ENCODE data around the gene SPPL2B. TPM values are rescaled to one million over a fixed set of nuclear protein-coding genes. Genes with fewer than 3 reads are reported as not detected.

The SPPL2B gene
- total RNA-seq, 1 donor from 2014 or later, result 88.7 TPM

GRCh38 chr19:2321565-2322283 is 6.8 kb upstream of the SPPL2B start:
- intact Hi-C loops (cut with micrococcal nuclease), result no loop called here

GRCh38 chr19:2323707-2324106 is 4.8 kb upstream of the SPPL2B start:
- intact Hi-C loops (cut with micrococcal nuclease), result no loop called here

- intact Hi-C loops (cut with micrococcal nuclease), result no loop called here
These were observed 4.1 kb upstream of the SPPL2B start for GRCh38 chr19:2324220-2324948.

- intact Hi-C loops (cut with micrococcal nuclease), result loop anchor here (5.0 kb wide), 1 partner anchor 53 kb away; no protein-coding TSS in a partner anchor
These were observed 3.0 kb upstream of the SPPL2B start for GRCh38 chr19:2325281-2326046.

GRCh38 chr19:2326699-2327360 is 1.7 kb upstream of the SPPL2B start:
- intact Hi-C loops (cut with micrococcal nuclease), result loop anchor here (1.0 to 5.0 kb wide), 5 partner anchors 38 to 100 kb away; partner anchors contain the start of genes PLEKHJ1, SF3A2 and TIMM13

DNA sequence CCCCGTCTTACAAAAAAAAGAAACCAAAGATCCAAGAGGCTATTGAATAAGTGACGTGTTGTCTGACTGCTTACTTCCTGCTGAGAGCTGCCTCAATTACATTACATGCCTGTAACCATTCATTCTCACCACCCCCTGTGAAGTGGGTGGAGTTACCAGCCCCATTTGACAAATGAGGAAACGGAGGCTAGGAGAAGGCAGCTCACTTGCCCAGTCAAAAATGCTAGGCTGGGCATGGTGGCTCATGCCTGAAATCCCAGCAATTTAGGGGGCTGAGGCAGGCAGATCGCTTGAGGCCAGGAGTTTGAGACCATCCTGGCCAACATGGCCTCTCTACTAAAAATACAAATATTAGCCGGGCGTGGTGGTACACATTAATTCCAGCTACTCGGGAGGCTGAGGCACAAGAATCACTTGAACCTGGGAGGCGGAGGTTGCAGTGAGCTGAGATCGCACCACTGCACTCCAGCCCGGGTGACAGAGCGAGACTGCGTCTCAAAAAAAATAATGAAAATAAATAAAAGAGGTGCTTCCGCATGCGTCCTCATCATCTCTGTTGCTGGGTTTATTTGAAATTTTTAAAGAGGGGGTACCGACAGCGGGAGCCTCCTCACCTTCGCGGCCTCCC is 597 bp upstream of the SPPL2B start:
- intact Hi-C loops (cut with micrococcal nuclease), result loop anchor here (1.0 to 5.0 kb wide), 6 partner anchors 39 to 177 kb away; partner anchors contain the start of genes AP3D1, PLEKHJ1, SF3A2 and TIMM13

DNA sequence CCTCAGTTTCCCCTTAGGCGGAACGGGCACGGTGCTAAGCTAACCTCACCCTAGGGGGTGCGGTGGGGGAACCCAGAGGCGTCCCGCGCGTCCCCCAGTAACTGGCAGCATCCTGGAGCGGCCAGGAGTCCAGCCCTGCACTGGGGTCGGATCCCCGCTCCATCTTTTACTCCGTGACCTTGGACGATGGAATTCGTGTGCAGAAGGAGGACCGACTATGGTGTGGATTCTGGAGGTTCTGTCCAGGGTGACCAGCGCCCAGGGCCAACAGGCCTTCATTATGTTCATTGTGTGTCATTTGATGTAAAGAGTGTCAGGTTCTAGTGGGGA is 630 bp downstream of the SPPL2B start:
- intact Hi-C loops (cut with micrococcal nuclease), result loop anchor here (5.0 kb wide), 1 partner anchor 57 kb away; no protein-coding TSS in a partner anchor

DNA sequence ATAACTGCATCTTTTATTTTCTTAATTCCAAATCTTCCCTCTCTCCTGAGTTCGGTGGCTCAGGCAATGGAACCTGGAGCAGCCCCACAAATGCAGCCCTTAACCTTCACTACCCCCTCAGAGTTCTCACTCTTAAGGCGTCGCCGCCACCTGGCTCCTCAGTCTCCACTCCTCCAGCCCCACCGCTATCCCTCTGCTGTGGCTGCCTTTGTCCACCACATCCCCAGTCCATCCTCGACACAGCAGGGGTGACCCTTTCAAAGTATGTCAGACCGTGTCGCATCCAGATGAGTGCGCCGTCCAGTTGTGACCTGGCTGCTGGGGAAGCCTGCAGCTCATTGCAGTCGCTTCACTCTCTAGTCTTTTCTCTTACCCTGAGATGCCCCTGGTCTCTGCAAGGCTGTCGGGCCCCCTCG is 1.0 kb downstream of the SPPL2B start:
- intact Hi-C loops (cut with micrococcal nuclease), result loop anchor here (5.0 kb wide), 1 partner anchor 57 kb away; no protein-coding TSS in a partner anchor

DNA sequence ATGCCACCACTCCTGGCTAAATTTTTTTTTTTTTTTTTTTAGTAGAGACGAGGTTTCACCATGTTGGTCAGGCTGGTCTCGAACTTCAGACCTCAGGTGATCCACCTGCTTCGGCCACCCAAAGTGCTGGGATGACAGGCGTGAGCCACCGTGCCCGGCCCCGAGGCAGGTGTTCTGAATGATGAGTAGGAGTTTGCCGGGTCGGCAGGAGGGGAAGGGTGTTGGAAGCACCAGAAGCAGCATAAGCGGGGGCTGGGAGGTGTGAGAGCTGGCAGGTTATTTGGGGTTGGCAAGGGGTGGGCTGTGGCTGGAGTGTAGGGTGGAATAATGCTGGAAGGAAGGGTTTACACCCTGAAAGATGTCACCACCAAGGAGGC is 1.8 kb downstream of the SPPL2B start:
- intact Hi-C loops (cut with micrococcal nuclease), result no loop called here

- intact Hi-C loops (cut with micrococcal nuclease), result no loop called here
These were observed 2.3 kb downstream of the SPPL2B start for GRCh38 chr19:2330632-2331284.

DNA sequence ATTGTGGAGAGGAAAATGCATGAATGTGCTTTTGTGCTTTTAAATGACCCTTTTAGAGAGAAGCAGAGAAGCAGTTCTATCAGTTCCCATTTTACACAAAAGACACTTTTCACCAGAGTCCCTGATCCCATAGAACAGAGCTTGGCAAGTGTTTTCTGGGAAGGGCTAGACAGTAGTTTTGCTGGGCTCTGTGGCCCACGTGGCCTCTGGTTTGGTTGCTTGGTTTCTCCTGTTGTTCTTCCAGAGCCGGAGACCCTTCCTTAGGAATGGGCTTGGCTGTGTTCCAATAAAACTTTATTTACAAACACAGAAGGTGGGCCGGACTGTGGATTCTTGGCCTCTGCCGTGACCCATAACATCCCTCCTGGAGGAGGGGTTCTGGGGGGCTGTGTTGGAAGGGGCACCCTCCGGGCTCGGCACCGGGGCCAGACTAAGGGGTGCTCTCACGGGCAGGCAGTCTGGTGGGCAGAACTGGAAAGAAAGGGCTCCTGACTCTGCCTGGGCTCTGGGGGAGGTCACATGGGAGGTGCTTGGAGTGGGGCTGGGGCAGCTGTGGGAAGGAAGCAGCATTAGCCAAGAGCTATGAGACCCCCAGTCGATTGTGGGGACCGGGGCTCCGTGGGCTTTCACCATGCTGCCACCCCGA is 3.2 kb downstream of the SPPL2B start:
- intact Hi-C loops (cut with micrococcal nuclease), result no loop called here

GRCh38 chr19:2332341-2333026 is 4.0 kb downstream of the SPPL2B start:
- intact Hi-C loops (cut with micrococcal nuclease), result no loop called here

DNA sequence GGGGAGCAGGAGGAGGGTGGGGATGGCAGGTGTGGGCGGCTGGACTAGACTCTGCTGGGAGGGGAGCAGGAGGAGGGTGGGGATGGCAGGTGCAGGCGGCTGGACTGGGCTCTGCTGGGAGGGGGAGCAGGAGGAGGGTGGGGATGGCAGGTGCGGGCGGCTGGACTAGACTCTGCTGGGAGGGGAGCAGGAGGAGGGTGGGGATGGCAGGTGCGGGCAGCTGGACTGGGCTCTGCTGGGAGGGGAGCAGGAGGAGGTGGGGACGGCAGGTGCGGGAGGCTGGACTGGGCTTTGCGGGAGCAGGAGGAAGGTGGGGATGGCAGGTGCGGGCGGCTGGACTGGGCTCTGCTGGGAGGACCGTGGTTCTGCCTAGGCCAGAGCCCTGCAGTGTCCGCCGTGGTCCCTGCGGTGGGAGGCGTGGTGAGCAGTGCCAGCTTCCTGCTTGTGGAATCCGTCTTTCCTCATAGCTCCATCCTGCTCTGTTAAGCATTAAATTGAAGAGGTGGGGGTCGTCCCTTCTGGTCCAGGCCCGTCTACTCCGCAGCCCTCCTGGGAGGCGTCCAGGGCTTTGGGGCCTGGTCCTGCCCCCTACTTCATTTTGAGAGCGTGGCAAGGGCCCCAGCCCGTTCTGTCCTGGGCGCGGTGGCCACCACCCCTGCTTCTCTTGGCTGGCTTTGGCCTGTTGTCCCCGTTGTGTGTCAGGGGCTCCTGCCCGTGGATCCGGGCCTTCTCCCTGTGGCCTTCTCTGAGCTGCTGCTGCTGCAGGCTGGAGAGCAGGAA is 4.7 kb downstream of the SPPL2B start:
- intact Hi-C loops (cut with micrococcal nuclease), result no loop called here

DNA sequence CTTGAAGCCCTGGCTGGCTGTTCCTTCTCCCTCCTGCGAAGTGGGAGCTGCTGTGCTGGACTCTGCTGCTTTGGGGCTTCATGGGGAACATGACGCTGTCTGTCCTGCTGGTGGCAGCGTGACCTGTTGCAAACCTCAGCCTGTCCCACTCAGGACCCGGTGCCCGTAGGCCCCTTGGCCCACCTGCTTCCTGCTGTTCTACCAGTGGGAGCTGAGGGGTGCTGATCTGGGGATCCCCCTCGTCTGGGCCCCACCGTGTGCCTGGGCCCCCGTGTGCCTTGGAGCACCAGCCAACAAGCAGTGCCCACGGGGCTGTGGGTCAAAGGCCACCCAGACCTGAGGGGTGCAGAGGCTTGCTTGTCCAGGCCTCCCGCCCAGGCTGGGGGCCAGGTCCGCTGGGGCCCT is 5.3 kb downstream of the SPPL2B start:
- intact Hi-C loops (cut with micrococcal nuclease), result no loop called here

GRCh38 chr19:2334426-2334825 is 5.9 kb downstream of the SPPL2B start:
- intact Hi-C loops (cut with micrococcal nuclease), result no loop called here

DNA sequence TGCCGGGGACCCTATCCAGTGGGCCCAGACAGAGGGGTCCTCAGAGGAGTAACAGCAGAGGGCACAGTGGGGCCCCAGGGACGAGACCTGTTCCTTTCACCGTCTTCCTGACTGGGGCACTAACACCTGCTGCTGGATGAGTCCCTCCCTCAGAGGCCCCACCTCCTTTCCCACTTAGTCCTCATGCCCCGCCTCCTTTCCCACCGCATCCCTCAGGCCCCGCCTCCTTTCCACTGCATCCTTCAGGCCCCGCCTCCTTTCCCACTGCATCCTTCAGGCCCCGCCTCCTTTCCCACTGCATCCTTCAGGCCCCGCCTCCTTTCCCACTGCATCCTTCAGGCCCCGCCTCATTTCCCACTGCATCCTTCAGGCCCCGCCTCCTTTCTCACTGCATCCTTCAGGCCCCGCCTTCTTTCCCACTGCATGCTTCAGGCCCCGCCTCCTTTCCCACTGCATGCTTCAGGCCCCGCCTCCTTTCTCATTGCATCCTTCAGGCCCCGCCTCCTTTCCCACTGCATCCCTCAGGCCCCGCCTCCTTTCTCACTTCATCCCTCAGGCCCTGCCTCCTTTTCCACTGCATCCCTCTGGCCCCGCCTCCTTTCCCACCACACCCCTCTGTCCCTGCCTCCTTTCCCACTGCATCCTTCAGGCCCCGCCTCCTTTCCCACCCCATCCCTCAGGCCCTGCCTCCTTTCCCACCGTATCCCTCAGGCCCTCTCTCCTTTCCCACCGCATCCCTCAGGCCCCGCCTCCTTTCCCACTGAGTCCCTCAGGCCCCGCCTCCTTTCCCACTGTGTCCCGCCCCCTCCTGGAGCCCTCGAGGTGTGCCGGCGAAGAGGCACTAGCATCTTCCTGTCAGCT is 6.7 kb downstream of the SPPL2B start:
- intact Hi-C loops (cut with micrococcal nuclease), result no loop called here

DNA sequence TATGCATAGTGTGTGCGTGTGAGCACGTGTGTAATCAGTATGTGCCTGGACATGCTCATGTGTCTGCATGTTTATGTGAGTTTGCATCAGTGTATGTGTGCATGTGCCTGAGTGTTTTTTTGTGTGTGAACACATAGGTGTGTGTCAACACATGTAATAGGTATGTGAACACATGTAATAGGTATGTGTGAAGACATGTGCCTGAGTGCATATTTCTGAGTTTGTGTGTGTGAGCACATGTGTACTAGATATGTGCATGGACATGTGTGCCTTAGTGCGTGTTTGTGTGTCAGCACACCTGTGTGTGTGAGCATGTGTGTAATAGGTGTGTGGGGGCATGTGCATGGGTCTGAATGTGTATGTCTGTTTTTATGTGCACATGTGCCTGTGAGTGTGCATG is 7.4 kb downstream of the SPPL2B start:
- intact Hi-C loops (cut with micrococcal nuclease), result no loop called here

Data from T-helper 1 cell treated with Interleukin-12 subunit alpha and Interleukin-12 subunit beta and Interleukin-4 antibody, amounts not matched to agents 30 ng/mL and 1 ng/mL, for 36 hours (primary cell).